HEK293 (cell line): Measurements from ENCODE around the gene SLC29A3.

Experiments
- HOXC10 ChIP-seq: sonication (generic); formaldehyde crosslinking; IDR thresholded peaks from 2 replicates; pipeline ENCODE4 v1.8.1; 2023; ENCODE audit warnings: mild to moderate bottlenecking, missing genetic modification reagents
- HOXD13 ChIP-seq: sonication (generic); formaldehyde crosslinking; IDR thresholded peaks from 2 replicates; pipeline ENCODE4 v1.8.0; 2022; ENCODE audit warnings: missing genetic modification reagents, borderline replicate concordance
- KLF17 ChIP-seq: fragments of 450-650 bp; formaldehyde crosslinking; IDR thresholded peaks from 2 replicates; pipeline ENCODE4 v1.5.1; 2016; ENCODE audit warnings: missing biosample characterization, missing genetic modification characterization
- RBAK ChIP-seq: fragments of 450-650 bp; formaldehyde crosslinking; IDR thresholded peaks from 2 replicates; pipeline ENCODE4 v1.5.1; 2016; ENCODE audit warnings: missing biosample characterization, missing genetic modification characterization
- ZBTB8A ChIP-seq: fragments of 450-650 bp; formaldehyde crosslinking; IDR thresholded peaks from 2 replicates; pipeline ENCODE4 v1.5.1; 2016; ENCODE audit warnings: missing biosample characterization, missing genetic modification characterization
- ZNF10 ChIP-seq: fragments of 450-650 bp; formaldehyde crosslinking; IDR thresholded peaks from 2 replicates; pipeline ENCODE4 v1.5.1; 2017; ENCODE audit warnings: missing biosample characterization, missing genetic modification characterization
- ZNF148 ChIP-seq: fragments of 450-650 bp; formaldehyde crosslinking; IDR thresholded peaks from 2 replicates; pipeline ENCODE4 v1.5.0; 2017; ENCODE audit warnings: missing biosample characterization, missing genetic modification characterization, borderline replicate concordance
- ZNF155 ChIP-seq: fragments of 450-650 bp; formaldehyde crosslinking; IDR thresholded peaks from 2 replicates; pipeline ENCODE4 v1.5.1; 2016; ENCODE audit warnings: missing biosample characterization, missing genetic modification characterization
- ZNF2 ChIP-seq: fragments of 450-650 bp; formaldehyde crosslinking; IDR thresholded peaks from 2 replicates; pipeline ENCODE4 v1.5.1; 2016; ENCODE audit warnings: missing biosample characterization, missing genetic modification characterization
- ZNF214 ChIP-seq: fragments of 450-650 bp; formaldehyde crosslinking; IDR thresholded peaks from 2 replicates; pipeline ENCODE4 v1.5.1; 2017; ENCODE audit warnings: missing biosample characterization, mild to moderate bottlenecking, missing genetic modification characterization, borderline replicate concordance
- ZNF23 ChIP-seq: fragments of 450-650 bp; formaldehyde crosslinking; IDR thresholded peaks from 2 replicates; pipeline ENCODE4 v1.5.1; 2016; ENCODE audit warnings: missing biosample characterization, missing genetic modification characterization, borderline replicate concordance
- ZNF266 ChIP-seq: fragments of 450-650 bp; formaldehyde crosslinking; IDR thresholded peaks from 2 replicates; pipeline ENCODE4 v1.5.1; 2016; ENCODE audit warnings: missing biosample characterization, missing genetic modification characterization, low read depth
- ZNF366 ChIP-seq: fragments of 450-650 bp; formaldehyde crosslinking; conservative IDR thresholded peaks from 2 replicates; pipeline ENCODE4 v1.5.1; 2016; ENCODE audit warnings: missing biosample characterization, missing genetic modification characterization
- ZNF580 ChIP-seq: fragments of 450-650 bp; formaldehyde crosslinking; IDR thresholded peaks from 2 replicates; pipeline ENCODE4 v1.5.1; 2016; ENCODE audit warnings: missing biosample characterization, missing genetic modification characterization
- ZNF596 ChIP-seq: fragments of 450-650 bp; IDR thresholded peaks from 2 replicates; pipeline ENCODE4 v1.5.0; 2018; ENCODE audit warnings: missing biosample characterization, mild to moderate bottlenecking, missing genetic modification characterization, moderate library complexity
- ZNF660 ChIP-seq: fragments of 450-650 bp; IDR thresholded peaks from 2 replicates; pipeline ENCODE4 v1.5.1; 2018; ENCODE audit warnings: missing biosample characterization, mild to moderate bottlenecking, missing genetic modification characterization
- ZNF704 ChIP-seq: fragments of 450-650 bp; formaldehyde crosslinking; IDR thresholded peaks from 2 replicates; pipeline ENCODE4 v1.5.1; 2016; ENCODE audit warnings: missing biosample characterization, missing genetic modification characterization
- ZNF747 ChIP-seq: fragments of 450-650 bp; formaldehyde crosslinking; IDR thresholded peaks from 2 replicates; pipeline ENCODE4 v1.5.1; 2016; ENCODE audit warnings: missing biosample characterization, missing genetic modification characterization
- ZNF76 ChIP-seq: fragments of 450-650 bp; formaldehyde crosslinking; IDR thresholded peaks from 2 replicates; pipeline ENCODE4; 2016; ENCODE audit warnings: low read depth, missing biosample characterization, missing genetic modification characterization, borderline replicate concordance
- TF ChIP-seq, protein P1 (sequence below): fragments of 450-650 bp; formaldehyde crosslinking; IDR thresholded peaks from 2 replicates; pipeline ENCODE4 v1.5.1; 2016; ENCODE audit warnings: missing biosample characterization, missing genetic modification characterization, low read depth
- TF ChIP-seq, protein P2 (sequence below): fragments of 450-650 bp; formaldehyde crosslinking; IDR thresholded peaks from 2 replicates; pipeline ENCODE4 v1.5.1; 2016; ENCODE audit warnings: missing biosample characterization, missing genetic modification characterization, borderline replicate concordance
- TF ChIP-seq, protein P3 (sequence below): fragments of 450-650 bp; formaldehyde crosslinking; IDR thresholded peaks from 2 replicates; pipeline ENCODE4 v1.5.1; 2016; ENCODE audit warnings: missing biosample characterization, missing genetic modification characterization
- TF ChIP-seq, protein P4 (sequence below): fragments of 450-650 bp; formaldehyde crosslinking; IDR thresholded peaks from 2 replicates; pipeline ENCODE4; 2016; ENCODE audit warnings: missing biosample characterization, missing genetic modification characterization

Gene SLC29A3

GRCh38 chr10:71396084-71396710 lies 77.1 kb downstream of the SLC29A3 start (continued):
- TF ChIP-seq ZNF580 (tag by site-specific recombination), result no peak
- TF ChIP-seq ZNF148 (tag by site-specific recombination), result no peak
- no peak for TF ChIP-seq ZNF214 (tag by site-specific recombination)
- TF ChIP-seq ZNF747, result no peak
- TF ChIP-seq HOXC10 (CRISPR knock-in tag), result no peak
- TF ChIP-seq, protein P1, sequence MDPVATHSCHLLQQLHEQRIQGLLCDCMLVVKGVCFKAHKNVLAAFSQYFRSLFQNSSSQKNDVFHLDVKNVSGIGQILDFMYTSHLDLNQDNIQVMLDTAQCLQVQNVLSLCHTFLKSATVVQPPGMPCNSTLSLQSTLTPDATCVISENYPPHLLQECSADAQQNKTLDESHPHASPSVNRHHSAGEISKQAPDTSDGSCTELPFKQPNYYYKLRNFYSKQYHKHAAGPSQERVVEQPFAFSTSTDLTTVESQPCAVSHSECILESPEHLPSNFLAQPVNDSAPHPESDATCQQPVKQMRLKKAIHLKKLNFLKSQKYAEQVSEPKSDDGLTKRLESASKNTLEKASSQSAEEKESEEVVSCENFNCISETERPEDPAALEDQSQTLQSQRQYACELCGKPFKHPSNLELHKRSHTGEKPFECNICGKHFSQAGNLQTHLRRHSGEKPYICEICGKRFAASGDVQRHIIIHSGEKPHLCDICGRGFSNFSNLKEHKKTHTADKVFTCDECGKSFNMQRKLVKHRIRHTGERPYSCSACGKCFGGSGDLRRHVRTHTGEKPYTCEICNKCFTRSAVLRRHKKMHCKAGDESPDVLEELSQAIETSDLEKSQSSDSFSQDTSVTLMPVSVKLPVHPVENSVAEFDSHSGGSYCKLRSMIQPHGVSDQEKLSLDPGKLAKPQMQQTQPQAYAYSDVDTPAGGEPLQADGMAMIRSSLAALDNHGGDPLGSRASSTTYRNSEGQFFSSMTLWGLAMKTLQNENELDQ, result no peak
- 0 out of 2 replicates have a peak, but pooled peaks have one; percentile 41 for TF ChIP-seq ZNF596 (tag by site-specific recombination)
- TF ChIP-seq ZBTB8A, result peak; percentile 85
- TF ChIP-seq HOXD13 (CRISPR knock-in tag), result no peak
- no peak for TF ChIP-seq ZNF704 (tag by site-specific recombination)
- TF ChIP-seq ZNF10, result no peak
- TF ChIP-seq, protein P2, sequence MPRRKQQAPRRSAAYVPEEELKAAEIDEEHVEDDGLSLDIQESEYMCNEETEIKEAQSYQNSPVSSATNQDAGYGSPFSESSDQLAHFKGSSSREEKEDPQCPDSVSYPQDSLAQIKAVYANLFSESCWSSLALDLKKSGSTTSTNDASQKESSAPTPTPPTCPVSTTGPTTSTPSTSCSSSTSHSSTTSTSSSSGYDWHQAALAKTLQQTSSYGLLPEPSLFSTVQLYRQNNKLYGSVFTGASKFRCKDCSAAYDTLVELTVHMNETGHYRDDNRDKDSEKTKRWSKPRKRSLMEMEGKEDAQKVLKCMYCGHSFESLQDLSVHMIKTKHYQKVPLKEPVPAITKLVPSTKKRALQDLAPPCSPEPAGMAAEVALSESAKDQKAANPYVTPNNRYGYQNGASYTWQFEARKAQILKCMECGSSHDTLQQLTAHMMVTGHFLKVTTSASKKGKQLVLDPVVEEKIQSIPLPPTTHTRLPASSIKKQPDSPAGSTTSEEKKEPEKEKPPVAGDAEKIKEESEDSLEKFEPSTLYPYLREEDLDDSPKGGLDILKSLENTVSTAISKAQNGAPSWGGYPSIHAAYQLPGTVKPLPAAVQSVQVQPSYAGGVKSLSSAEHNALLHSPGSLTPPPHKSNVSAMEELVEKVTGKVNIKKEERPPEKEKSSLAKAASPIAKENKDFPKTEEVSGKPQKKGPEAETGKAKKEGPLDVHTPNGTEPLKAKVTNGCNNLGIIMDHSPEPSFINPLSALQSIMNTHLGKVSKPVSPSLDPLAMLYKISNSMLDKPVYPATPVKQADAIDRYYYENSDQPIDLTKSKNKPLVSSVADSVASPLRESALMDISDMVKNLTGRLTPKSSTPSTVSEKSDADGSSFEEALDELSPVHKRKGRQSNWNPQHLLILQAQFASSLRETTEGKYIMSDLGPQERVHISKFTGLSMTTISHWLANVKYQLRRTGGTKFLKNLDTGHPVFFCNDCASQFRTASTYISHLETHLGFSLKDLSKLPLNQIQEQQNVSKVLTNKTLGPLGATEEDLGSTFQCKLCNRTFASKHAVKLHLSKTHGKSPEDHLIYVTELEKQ (tag by site-specific recombination), result no peak
- peak; percentile 61 for TF ChIP-seq KLF17
- TF ChIP-seq ZNF155 (tag by site-specific recombination), result no peak
- TF ChIP-seq, protein P3, sequence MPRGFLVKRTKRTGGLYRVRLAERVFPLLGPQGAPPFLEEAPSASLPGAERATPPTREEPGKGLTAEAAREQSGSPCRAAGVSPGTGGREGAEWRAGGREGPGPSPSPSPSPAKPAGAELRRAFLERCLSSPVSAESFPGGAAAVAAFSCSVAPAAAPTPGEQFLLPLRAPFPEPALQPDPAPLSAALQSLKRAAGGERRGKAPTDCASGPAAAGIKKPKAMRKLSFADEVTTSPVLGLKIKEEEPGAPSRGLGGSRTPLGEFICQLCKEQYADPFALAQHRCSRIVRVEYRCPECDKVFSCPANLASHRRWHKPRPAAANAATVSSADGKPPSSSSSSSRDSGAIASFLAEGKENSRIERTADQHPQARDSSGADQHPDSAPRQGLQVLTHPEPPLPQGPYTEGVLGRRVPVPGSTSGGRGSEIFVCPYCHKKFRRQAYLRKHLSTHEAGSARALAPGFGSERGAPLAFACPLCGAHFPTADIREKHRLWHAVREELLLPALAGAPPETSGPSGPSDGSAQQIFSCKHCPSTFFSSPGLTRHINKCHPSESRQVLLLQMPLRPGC (tag by site-specific recombination), result no peak
- TF ChIP-seq ZNF266 (tag by site-specific recombination), result no peak
- peak; percentile 34; the same call in 1 of the 2 replicates for TF ChIP-seq ZNF76
- TF ChIP-seq ZNF660, result 0 out of 2 replicates have a peak, but pooled peaks have one; percentile 39
- TF ChIP-seq RBAK (tag by site-specific recombination), result no peak
- peak; percentile 41; the same call in 1 of the 2 replicates for TF ChIP-seq ZNF2
- no peak for TF ChIP-seq ZNF366 (tag by site-specific recombination)
- TF ChIP-seq, protein P4, sequence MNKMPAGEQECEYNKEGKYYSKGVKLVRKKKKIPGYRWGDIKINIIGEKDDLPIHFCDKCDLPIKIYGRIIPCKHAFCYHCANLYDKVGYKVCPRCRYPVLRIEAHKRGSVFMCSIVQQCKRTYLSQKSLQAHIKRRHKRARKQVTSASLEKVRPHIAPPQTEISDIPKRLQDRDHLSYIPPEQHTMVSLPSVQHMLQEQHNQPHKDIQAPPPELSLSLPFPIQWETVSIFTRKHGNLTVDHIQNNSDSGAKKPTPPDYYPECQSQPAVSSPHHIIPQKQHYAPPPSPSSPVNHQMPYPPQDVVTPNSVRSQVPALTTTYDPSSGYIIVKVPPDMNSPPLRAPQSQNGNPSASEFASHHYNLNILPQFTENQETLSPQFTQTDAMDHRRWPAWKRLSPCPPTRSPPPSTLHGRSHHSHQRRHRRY (tag by site-specific recombination), result no peak
- no peak for TF ChIP-seq ZNF23 (tag by site-specific recombination)
